SJSA1 (cell line): Measurements from ENCODE around the gene CENPB. TPM values are rescaled to one million over a fixed set of nuclear protein-coding genes. Genes with fewer than 3 reads are reported as not detected.
A peak's percentile ranks its signal among the peaks of the same experiment; 100 is the strongest.

Experiments
- DNase-seq, 2 experiments: peaks; one replicate each; pipeline ENCODE4 v3.0.0-alpha.2; 2015 to 2020; ENCODE audit warnings: low spot score in 2 of 2, low read depth in 1 of 2
- H3K27ac ChIP-seq: fragments of 250-450 bp; sonication (Bioruptor Pico); 2 replicates; pipeline ENCODE4 v1.5.1; 2020; ENCODE audit warnings: mild to moderate bottlenecking, moderate library complexity
- H3K27me3 ChIP-seq: fragments of 250-450 bp; sonication (Bioruptor Pico); replicated peaks from 2 replicates; pipeline ENCODE4 v1.5.1; 2020; ENCODE audit warnings: mild to moderate bottlenecking, moderate library complexity
- H3K36me3 ChIP-seq: fragments of 250-450 bp; sonication (Bioruptor Pico); 2 replicates; pipeline ENCODE4 v1.5.1; 2020; ENCODE audit warnings: mild to moderate bottlenecking
- H3K4me1 ChIP-seq: fragments of 250-450 bp; sonication (Bioruptor Pico); replicated peaks from 2 replicates; pipeline ENCODE4 v1.6.1; 2021; ENCODE audit warnings: mild to moderate bottlenecking
- H3K4me3 ChIP-seq: fragments of 250-450 bp; sonication (Bioruptor Pico); 2 replicates; pipeline ENCODE4 v1.5.1; 2020; ENCODE audit warnings: mild to moderate bottlenecking
- H3K9me3 ChIP-seq: fragments of 250-450 bp; sonication (Bioruptor Pico); replicated peaks from 2 replicates; pipeline ENCODE4 v1.5.1; 2020; ENCODE audit warnings: mild to moderate bottlenecking
- total RNA-seq: library from RNA; depleted of rRNA; stranded (reverse); fragments of >200 nt; shearing (Covaris generic); gene quantifications from 2 replicates; pipeline ENCODE4 v1.2.3, GENCODE V29; 2014

CENPB gene
- total RNA-seq, 1 experiment from 2014 or later: 144 TPM

DNA sequence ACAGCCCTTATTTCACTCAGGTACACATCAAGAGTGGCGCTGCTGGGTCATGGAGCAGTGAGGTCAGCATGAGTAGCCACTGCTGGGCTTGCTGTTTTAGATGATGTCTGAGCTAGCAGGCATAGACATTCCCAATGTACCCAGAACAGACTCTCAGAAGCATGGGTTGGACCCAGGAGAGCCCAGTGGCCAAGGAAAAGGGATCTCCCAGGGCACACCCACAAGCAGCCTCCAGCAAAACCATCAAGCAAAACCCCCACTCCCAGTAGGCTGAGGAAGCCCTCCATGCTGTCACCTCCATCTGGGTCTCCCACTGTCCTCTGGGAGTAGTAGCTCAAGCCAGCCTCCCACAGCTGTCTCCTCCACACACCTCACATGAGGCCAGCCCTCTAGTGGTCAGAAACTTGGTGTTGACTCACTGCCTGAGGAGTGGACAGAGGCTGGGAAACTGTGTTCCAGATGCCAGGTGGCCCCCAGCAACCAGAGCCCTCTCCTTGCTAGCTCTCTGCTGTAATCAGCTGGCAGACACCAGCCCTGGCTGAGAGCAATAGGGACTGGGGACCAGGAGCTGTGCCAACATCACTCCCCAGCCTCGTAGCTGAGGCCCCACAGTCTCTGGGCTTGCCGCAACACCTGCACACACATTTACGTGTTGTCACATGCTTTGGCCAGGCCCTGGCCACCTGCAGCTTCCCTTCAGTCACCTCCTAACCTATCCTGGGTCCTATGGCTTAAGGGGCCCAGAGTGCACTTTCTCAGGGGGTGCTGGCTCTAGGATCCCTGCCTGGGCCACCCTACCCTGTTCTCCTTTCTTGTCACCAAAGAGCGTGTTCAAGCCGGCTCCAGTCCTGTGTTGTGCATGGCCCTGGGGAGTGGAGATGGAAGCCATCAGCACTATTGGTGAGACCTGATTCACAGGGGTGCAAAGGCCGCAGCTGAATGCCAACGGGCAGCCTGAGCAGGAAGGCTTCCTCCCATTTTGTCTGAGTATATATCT, 31.9 kb upstream of the CENPB start:
- peaks cover 22% of the 10 kb centered on the region for H3K36me3 ChIP-seq
- peak; percentile 78 to 87 for DNase-seq
- no peaks in the 10 kb centered on the region for H3K9me3 ChIP-seq
- no peak overlapping the region for H3K4me3 ChIP-seq
- H3K4me1 ChIP-seq: peaks cover 22% of the 10 kb centered on the region
- H3K27me3 ChIP-seq: no peaks in the 10 kb centered on the region
- no peak overlapping the region for H3K27ac ChIP-seq

DNA sequence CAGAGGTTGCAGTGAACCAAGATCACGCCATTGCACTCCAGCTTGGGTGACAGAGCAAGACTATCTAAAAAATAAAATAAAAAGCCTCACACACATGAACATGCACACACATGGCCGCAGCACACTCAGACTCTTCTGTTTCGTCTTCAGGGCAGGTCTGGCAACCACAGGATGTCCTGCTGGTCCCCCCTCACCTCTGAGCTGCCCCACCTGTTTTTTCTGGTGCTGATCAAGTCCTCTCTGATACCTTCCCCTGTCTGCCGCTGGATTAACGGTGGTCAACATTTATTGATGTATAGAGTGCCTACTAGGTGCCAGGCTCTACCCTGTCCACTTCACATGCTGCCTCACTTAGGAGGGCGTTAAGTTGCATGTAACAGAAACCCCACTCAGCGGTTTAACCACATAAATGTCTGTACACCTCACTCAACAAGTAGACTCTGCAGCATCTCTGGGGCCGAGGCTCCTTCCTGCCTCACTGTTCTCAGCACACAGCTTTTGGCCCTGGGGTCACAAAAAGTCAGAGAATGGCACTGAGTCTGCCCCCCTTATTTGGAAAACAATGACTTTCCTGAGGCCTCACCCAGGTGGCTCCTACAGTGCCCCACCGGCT, 29.3 kb upstream of the CENPB start:
- H3K9me3 ChIP-seq: no peaks in the 10 kb centered on the region
- no peaks in the 10 kb centered on the region for H3K27me3 ChIP-seq
- DNase-seq: no peak
- peaks cover 32% of the 10 kb centered on the region for H3K4me1 ChIP-seq
- H3K4me3 ChIP-seq: no peak overlapping the region
- peaks cover 5% of the 10 kb centered on the region; the same call in 1 of the 2 replicates for H3K36me3 ChIP-seq
- no peak overlapping the region for H3K27ac ChIP-seq

DNA sequence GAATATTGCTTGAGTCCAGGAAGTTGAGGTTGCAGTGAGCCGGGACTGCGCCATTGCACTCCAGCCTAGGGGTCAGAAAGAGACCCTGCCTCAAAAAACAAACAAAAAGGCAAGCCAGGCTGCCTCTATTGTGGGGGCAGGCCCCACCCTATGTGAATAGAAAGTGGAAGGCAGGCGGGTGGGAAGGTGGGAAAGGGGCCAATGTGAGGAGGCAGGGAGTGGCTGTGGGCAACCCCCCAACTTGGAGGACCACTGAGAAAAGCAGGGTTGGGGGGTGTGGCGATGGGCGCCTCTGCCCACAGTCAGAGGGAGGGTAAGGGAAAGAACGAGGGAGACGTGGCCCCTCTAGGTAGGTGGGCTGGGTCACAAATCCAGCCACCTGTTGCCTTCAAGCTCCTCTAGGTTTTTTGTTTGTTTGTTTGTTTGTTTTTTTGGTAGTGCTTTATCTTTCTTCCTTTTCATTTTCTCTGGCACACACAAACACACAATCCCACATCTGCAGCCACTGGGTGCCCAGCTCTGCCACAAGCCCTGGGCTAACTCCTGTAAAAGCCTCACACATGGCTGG, 28.5 kb upstream of the CENPB start:
- Histone ChIP-seq H3K27me3 (no peaks in the 10 kb centered on the region), H3K4me3 (no peak overlapping the region), H3K36me3 (no peaks in the 10 kb centered on the region), H3K27ac (no peak overlapping the region), H3K9me3 (no peaks in the 10 kb centered on the region), H3K4me1 (peaks cover 40% of the 10 kb centered on the region)
- no peak for DNase-seq

DNA sequence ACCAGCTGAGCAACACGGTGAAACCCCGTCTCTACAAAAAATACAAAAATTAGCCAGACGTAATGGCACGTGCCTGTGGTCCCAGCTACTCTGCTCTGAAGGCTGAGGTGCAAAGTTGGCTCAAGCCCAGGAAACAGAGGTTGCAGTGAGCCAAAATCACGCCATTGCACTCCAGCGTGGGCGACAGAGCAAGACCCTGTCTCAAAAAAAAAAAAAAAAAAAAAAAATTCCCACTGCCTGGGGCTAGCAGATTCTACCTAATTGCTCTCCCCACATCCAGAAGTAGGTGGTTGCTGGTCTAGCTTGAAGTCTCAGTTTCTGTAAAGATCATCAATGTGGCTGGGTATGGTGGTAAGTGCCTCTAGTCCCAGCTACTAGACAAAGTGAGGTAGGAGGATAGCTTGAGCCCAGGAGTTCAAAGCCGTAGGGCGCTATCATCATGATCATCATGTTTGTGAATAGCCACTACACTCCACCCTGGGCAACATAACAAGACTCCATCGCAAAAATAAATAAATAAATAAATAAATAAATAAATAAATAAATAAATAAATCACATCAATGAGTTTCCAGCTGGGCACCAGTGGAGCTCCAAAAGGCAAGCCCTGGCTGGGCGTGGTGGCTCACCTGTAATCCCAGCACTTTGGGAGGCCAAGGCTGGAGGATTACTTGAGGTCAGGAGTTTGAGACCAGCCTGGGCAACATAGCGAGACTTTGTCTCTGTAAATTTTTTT, 27.5 kb upstream of the CENPB start:
- DNase-seq: no peak
- Histone ChIP-seq H3K27ac (no peak overlapping the region), H3K36me3 (no peaks in the 10 kb centered on the region), H3K4me1 (peaks cover 33% of the 10 kb centered on the region), H3K4me3 (no peak overlapping the region), H3K27me3 (no peaks in the 10 kb centered on the region), H3K9me3 (no peaks in the 10 kb centered on the region)

DNA sequence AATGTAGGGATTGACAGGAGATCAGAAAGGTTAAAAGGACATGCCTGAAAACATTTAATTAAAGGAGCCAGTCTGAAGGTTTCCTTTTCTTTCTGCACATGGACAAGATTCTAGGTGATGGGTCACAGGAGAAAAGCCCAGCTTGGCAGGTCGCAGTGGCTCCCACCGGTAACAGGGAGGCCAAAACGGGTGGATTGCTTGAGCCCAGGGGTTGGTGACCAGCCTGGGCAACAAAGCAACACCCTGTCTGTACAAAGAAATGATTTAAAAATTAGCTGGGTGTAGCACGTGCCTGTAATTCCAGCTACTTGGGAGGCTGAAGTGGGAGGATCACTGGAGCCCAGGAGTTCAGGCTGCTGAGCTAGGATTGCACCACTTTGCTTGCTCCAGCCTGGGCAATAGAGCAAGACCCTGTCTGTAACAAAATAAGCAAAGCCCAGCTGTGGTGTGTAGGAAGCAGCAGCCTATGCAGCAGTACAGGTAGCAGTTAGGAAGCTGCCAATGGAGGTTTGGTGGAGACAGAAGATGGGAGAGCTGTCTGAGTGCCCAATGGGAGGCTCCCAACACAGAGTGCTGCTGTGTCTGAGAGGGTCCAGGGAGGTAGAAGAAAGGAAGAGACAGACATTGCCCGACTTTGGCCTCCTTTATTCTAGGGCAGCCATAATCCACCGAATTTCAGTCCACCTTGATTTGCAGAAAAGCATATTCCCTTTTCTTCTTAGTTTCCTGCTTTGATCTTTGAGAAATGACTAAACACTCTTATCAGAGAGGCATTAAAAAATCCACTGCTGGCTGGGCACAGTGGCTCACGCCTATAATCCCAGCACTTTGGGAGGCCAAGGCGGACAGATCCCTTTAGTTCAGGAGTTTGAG, 26.7 kb upstream of the CENPB start:
- H3K4me1 ChIP-seq: peaks cover 29% of the 10 kb centered on the region
- no peaks in the 10 kb centered on the region for H3K27me3 ChIP-seq
- no peaks in the 10 kb centered on the region for H3K36me3 ChIP-seq
- DNase-seq: no peak
- no peaks in the 10 kb centered on the region for H3K9me3 ChIP-seq
- H3K27ac ChIP-seq: no peak overlapping the region
- no peak overlapping the region for H3K4me3 ChIP-seq

DNA sequence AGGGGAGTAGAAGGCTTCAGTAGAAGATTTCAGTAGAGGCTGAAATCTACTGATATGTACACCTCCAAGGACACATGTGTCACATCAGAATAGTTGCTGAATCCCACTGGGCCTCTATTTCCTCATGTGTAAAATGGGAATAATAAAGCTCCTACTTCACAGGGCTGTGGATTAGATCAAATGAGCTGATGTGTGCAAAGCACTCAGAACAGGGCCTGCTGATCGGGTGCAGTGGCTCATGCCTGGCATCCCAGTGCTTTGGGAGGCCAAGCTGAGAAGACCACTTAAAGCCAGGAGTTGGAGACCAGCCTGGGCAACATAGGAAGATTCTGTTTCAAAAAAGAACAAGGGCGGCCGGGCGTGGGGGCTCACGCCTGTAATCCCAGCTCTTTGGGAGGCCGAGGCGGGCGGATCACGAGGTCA, 25.7 kb upstream of the CENPB start:
- Histone ChIP-seq H3K9me3 (no peaks in the 10 kb centered on the region), H3K27ac (peak overlapping the region; percentile 87)

DNA sequence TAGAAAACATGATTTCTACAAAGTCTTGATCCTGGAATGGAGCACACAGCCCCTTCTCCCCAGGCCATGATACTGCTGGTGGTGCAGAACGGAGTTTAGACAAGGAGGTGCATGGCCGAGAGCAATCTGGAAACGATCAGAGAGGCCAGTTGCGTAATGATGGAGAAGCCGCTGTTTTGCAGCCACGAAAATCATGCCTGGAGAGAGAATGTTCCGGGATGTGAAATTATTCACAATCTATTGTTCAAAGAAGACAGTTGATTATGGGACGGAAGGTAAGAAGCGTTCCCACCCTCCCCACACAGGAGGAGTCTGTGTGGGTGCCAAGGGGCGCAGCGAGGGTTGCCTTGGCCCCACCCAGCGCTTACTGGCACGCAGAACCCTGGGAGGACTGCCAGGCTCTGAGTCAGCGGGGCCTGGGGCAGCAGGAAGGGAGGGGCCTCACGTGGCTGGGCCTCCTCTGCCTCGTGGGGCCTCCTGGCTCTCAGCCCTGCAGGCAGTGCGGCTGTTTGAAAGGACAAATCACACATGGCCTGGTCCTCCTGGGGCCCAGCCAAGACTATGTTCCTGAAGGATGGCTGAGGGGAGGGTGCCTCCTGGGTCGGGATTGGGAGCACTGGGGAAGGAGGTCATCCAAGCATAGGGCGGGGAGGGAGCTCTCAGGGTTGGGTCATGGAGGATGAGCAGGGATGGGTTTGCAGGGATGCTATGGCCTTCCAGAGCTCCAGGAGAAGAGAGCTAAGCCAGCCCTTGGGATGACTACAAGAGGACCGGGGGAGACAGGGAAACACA, 25.1 kb upstream of the CENPB start:
- peak overlapping the region; percentile 21 for H3K4me3 ChIP-seq
- H3K27me3 ChIP-seq: no peaks in the 10 kb centered on the region
- DNase-seq: peak; percentile 99 to 100
- peaks cover 42% of the 10 kb centered on the region for H3K4me1 ChIP-seq
- H3K36me3 ChIP-seq: peaks cover under 1% of the 10 kb centered on the region; the same call in 1 of the 2 replicates
- H3K9me3 ChIP-seq: no peaks in the 10 kb centered on the region
- H3K27ac ChIP-seq: peak overlapping the region; percentile 87

More for the DNA sequence above, 25.7 kb upstream of the CENPB start:
- DNase-seq: no peak
- Histone ChIP-seq H3K4me3 (no peak overlapping the region), H3K27me3 (no peaks in the 10 kb centered on the region), H3K4me1 (peaks cover 36% of the 10 kb centered on the region), H3K36me3 (no peaks in the 10 kb centered on the region)

DNA sequence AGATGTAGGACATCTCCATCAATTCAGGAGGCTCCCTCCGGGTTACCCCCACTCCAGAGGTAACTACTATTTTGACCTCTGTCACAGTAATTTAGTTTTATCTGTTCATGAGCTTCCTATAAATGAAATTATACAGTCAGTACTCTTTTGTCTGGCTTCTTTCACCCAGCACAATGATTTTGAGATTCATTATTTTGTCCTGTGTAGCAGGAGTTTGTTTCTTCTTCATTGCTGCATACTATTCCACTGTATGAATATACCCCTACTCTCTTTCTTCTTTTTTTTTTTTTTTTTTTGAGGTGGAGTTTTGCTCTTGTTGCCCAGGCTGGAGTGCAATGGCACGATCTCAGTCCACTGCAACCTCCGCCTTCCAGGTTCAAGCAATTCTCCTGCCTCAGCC, 22.0 kb upstream of the CENPB start:
- Histone ChIP-seq H3K9me3 (no peaks in the 10 kb centered on the region), H3K4me3 (no peak overlapping the region), H3K36me3 (peaks cover 32% of the 10 kb centered on the region), H3K27me3 (no peaks in the 10 kb centered on the region), H3K27ac (peak overlapping the region; percentile 96), H3K4me1 (peaks cover 62% of the 10 kb centered on the region)
- DNase-seq: no peak

DNA sequence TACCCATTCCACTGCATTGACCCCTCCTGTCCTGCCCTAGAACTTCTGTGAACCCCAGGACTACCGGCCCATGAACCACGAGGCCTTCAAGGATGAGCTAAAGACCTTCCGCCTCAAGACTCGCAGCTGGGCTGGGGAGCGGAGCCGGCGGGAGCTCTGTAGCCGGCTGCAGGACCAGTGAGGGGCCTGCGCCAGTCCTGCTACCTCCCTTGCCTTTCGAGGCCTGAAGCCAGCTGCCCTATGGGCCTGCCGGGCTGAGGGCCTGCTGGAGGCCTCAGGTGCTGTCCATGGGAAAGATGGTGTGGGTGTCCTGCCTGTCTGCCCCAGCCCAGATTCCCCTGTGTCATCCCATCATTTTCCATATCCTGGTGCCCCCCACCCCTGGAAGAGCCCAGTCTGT, 18.2 kb upstream of the CENPB start:
- H3K36me3 ChIP-seq: peaks cover 69% of the 10 kb centered on the region
- H3K9me3 ChIP-seq: no peaks in the 10 kb centered on the region
- no peak overlapping the region for H3K4me3 ChIP-seq
- DNase-seq: no peak
- H3K4me1 ChIP-seq: peaks cover 39% of the 10 kb centered on the region
- H3K27ac ChIP-seq: 0 out of 2 replicates have a peak overlapping the region, but pooled peaks have one; percentile 96
- H3K27me3 ChIP-seq: no peaks in the 10 kb centered on the region

DNA sequence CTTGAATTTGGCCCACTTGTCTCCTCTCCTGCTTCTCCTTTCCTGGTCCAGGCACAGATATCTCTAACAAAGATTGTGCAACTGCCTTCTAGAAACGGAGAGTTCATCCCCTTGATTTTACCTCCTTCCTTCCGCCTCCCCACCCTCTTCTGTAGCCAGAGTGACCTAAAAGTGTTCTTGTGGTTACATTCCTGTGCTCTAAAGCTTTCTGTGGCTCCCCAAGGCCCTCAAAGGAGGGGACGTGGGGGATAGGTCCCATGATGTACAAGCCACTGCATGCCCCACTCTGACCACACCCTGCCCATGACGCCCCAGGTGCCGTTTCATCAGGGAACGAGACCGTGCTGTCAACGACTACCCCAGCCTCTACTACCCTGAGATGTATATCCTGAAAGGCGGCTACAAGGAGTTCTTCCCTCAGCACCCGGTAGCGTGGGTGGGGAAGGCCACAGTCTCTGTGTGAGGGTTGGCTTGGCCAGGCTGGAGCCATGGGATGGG, 17.8 kb upstream of the CENPB start:
- H3K27ac ChIP-seq: no peak overlapping the region
- H3K36me3 ChIP-seq: peaks cover 74% of the 10 kb centered on the region
- no peak overlapping the region for H3K4me3 ChIP-seq
- H3K9me3 ChIP-seq: no peaks in the 10 kb centered on the region
- no peaks in the 10 kb centered on the region for H3K27me3 ChIP-seq
- peaks cover 39% of the 10 kb centered on the region for H3K4me1 ChIP-seq
- no peak for DNase-seq

DNA sequence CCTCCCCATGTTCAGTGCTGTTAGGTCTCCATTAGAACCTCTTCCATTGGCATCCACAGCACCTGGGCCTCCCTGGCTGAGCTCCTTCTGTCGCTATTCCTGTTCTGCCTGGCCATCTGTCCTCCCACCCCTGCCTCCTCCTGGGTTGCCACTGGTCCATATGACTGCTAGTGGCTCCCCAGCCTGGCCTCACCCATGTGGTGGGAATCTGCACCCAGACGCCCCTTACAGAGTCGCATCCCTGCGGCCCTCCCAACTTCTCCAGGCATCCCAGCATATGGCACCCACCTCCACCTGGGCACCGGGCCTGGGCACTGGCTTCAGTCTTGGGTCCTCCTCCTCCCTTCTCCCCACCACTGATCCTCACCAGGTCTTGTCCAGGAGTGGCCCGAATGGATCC, 17.3 kb upstream of the CENPB start:
- DNase-seq: no peak
- Histone ChIP-seq H3K9me3 (no peaks in the 10 kb centered on the region), H3K27me3 (no peaks in the 10 kb centered on the region), H3K36me3 (peaks cover 79% of the 10 kb centered on the region), H3K4me1 (peaks cover 43% of the 10 kb centered on the region), H3K4me3 (no peak overlapping the region), H3K27ac (no peak overlapping the region)

DNA sequence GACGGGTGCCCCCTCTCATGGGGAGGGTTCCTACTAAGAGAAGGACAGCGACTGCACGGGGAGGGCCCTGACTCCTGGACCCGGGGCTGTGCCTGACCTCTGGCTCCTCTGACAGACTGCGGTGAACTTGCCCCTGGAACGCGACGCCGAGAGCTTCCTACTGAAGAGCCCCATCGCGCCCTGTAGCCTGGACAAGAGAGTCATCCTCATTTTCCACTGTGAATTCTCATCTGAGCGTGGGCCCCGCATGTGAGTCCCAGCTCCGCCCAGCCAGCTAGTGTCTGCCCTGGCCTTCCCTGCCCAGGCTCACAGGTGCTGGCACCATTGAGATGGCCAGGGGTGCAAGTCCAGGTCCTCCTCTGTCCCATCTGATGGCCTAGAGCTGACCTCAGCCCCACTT, 16.7 kb upstream of the CENPB start:
- no peak for DNase-seq
- no peak overlapping the region for H3K27ac ChIP-seq
- no peak overlapping the region for H3K4me3 ChIP-seq
- no peaks in the 10 kb centered on the region for H3K27me3 ChIP-seq
- H3K36me3 ChIP-seq: peaks cover 84% of the 10 kb centered on the region
- H3K9me3 ChIP-seq: no peaks in the 10 kb centered on the region
- H3K4me1 ChIP-seq: peaks cover 46% of the 10 kb centered on the region
